GM20000 (cell line): Measurements from ENCODE around the gene CNPY4.

Experiments
- DNase-seq: peaks from one replicate; pipeline ENCODE4 v3.0.0; 2012; ENCODE audit warnings: low spot score
- CTCF ChIP-seq: IDR thresholded peaks from 2 replicates; pipeline ENCODE4 v1.5.1; 2012; ENCODE audit warnings: mild to moderate bottlenecking, control low read depth; ENCODE audit errors: extremely low read depth, missing control alignments

The CNPY4 gene

DNA sequence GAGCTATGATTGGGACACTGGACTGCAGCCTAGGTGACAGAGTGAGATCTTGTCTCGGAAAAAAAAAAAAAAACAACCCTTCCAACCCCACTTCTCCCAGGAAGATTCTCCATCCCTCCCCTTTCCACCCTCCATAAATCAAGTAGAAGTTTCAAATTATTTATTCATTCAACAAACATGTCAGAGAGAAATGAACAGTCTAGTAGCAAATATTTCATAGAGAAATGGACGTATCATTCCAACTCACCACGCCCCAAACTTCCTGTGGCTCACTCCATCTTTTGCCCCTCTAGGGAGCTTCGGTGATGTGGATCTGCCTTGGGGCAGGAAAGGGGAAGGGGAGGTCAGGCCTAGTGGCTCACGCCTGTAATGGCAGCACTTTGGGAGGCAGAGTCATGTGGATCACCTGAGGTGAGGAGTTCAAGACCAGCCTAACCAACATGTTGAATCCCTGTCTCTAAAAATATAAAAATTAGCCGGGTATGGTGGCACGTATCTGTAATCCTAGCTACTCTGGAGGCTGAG is 39.7 kb downstream of the CNPY4 start:
- no peak for DNase-seq
- no peak for TF ChIP-seq CTCF

GRCh38 chr7:100160067-100160466 is 40.6 kb downstream of the CNPY4 start:
- no peak for DNase-seq

DNA sequence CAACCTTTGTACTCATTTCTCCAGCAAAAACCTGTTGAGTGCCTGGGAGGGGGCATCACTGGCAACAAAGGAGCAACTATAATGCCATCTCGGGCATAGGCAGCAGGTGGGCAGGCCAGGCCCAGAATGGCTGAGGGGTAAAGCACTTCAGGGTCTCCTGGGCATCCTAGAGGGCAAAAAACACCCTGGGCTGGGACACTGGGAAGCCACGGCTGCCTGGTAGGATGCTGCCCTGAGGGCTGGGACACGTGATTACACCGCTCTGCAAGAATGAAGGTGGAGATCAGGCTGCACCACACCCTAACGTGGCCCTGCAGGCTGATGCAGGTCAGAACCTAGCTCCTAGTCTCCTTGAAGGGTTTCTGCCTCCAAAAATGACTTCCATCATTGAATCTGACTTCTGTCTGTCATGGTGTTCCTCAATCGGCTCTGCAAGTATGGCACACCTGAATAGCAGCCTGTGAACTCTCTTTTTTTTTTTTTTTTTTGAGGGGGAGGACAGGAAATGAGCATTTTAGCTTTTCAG is 43.6 kb downstream of the CNPY4 start:
- no peak for TF ChIP-seq CTCF
- no peak for DNase-seq

More at GRCh38 chr7:100160067-100160466, 40.6 kb downstream of the CNPY4 start:
- no peak for TF ChIP-seq CTCF

GRCh38 chr7:100163871-100164270 is 44.4 kb downstream of the CNPY4 start:
- no peak for DNase-seq
- TF ChIP-seq CTCF = no peak

DNA sequence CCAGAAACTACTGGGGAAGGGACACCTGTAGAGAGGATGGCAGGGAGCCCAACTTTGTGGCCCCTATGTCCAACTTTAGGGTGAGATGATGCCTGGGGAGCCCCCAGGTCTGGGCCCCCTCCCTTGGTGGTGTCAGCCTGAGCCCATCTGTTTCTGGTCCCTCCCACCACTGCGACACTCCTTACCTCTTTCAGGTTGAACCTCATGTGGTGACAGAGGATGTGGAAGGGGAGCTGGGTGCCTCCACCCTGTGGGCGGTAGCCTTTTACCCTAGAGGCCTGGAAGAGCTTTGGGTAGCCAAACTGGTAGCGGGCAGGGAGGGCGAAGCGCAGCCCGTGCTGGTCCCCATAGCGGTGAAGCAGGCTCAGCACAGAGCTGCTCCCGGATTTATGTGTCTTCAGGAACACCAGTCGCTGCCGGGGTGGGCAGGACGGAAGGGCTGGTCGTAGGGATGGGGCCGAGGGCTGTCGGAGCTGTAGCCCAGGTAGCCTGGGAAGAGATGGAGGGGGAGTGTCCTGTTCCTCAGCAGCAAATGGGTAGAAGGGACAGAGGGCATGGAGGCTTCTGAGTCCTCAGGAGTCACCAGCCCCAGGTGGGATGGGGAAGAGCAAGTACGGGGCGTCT is 47.0 kb downstream of the CNPY4 start:
- DNase-seq = peak; percentile 15
- TF ChIP-seq CTCF = no peak

DNA sequence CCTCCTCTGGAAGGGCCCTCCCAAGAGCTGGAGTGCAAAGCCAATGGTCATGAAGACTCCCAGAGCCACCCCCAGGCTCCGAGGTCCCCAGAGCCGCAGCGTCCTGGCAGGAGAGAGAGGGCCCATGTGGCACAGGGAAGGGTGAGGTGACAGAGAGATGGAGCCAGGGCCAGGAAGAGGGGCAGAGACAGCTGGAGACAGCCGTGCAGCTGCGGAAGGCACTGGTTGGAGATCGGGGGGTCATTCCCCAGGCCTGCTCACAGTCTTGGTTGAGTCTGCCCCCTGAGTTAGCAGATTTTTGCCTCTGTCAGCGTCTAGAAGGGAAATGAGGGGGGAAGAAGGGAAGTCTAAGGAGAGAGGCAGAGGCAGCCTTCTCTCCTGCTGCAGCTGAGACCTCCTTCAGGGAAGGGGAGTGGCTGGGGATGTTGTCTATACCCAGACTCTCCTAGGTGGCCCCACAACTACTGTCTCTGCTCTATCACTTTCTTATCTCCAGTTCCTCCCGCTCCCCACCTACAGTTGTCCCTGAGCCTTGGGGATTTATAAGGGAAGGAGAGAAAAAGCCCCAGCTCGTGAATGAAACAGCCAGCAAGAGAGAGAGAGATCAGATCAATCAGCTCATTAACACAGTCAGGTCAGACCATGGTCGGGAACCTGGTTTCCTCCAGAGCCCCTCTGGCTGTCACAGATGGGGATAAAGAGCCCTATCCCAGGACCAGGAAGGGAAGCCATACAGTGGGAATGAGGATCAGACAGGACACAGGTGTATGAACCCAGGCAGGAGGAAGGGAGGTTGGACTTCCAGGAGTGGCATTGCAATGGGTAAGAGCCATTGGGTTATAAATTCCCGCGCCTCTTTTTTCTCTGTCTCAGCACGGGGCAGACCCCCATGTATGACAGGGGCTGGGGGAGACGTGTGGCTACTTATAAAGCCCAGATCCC is 47.8 kb downstream of the CNPY4 start:
- DNase-seq = peak; percentile 40
- TF ChIP-seq CTCF = no peak

DNA sequence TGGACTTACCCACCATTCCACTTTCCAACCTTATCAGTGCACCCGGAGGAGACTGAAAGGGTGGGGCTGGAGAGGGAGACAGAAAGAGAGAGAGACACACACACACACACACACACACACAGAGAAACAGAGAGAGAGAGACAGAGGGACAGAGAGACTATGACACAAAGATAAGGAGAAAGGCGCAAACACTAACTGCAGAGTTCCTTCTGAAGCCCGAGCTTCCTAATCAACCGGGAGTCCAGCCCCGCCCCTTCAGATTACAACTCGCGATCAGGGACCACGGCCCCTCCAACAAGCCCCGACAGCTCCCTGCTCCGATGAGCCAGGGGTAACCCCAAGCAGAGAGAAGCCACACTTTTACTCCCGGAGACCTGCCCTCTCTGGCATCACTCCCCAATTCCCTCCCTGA is 48.5 kb downstream of the CNPY4 start:
- peak; percentile 39 for DNase-seq
- TF ChIP-seq CTCF = no peak
